Measurements from ENCODE around the gene PACS2. TPM values are rescaled to one million over a fixed set of nuclear protein-coding genes. Genes with fewer than 3 reads are reported as not detected.

The PACS2 gene
- total and polyA plus RNA-seq, 2 donors (not counting 1 experiment from before 2014, with no cell fraction given) = 65.6 to 70.7 TPM

GRCh38 chr14:105271224-105271890 is 43.2 kb upstream of the PACS2 start:
- CTCF ChIA-PET = interaction anchor here (0.6 to 1.2 kb wide), 2 partner anchors 81 to 173 kb away, joined by 3 to 5 read pairs; no protein-coding TSS in a partner anchor
- DNase-seq = no peak
- no peak overlapping the region for H3K4me3 Mint-ChIP-seq
- Histone ChIP-seq H2AFZ (ENCODE audit: insufficient read depth, low read depth, low read length, poor library complexity, severe bottlenecking) (no peak overlapping the region), H4K20me1 (ENCODE audit: control insufficient read depth, insufficient read depth, low read length, poor library complexity, severe bottlenecking) (peaks cover 39% of the 10 kb centered on the region), H3K9ac (ENCODE audit: low read length) (no peak overlapping the region), H3K9me3 (ENCODE audit: control extremely low read depth in 1 of 3, control insufficient read depth in 2 of 3, insufficient read depth in 1 of 3, low read length in 2 of 3) (no peaks in the 10 kb centered on the region), H3K4me2 (replicated peaks; ENCODE audit: low read depth, low read length, poor library complexity, severe bottlenecking) (no peak overlapping the region), H3K27me3 (replicated peaks in 1 of 4; ENCODE audit: control extremely low read depth in 1 of 4, control insufficient read depth in 3 of 4, insufficient read depth in 4 of 4, low read length in 3 of 4) (no peaks in the 10 kb centered on the region), H3K36me3 (replicated peaks in 1 of 2; ENCODE audit: control extremely low read depth in 1 of 2, control insufficient read depth in 1 of 2, extremely low read depth in 1 of 2, insufficient read depth in 2 of 2, low read length in 1 of 2) (peaks cover 0 to 2% of the 10 kb centered on the region in 2 experiments), H3K4me1 (ENCODE audit: control insufficient read depth in 2 of 2, insufficient read depth in 2 of 2, low read length in 2 of 2) (peaks cover 0 to 9% of the 10 kb centered on the region in 2 donors), H3K27ac (ENCODE audit: low read length in 2 of 2) (no peak overlapping the region), H3K79me2 (ENCODE audit: control insufficient read depth, insufficient read depth, low read length) (peaks cover 36% of the 10 kb centered on the region), H3K4me3 (ENCODE audit: control extremely low read depth in 1 of 5, extremely low read depth in 1 of 5, insufficient read depth in 1 of 5, low read depth in 2 of 5, low read length in 4 of 5) (no peak overlapping the region)
- ATAC-seq (ENCODE audit: low read depth) = no peak
- no peaks in the 10 kb centered on the region for H3K9me3 Mint-ChIP-seq (ENCODE audit: insufficient read depth)
- H3K27ac Mint-ChIP-seq = no peak overlapping the region
- no peaks in the 10 kb centered on the region for H3K27me3 Mint-ChIP-seq
- no peak for TF ChIP-seq EZH2 (IDR thresholded peaks at IDR 0.05; ENCODE audit: borderline replicate concordance, insufficient read depth, low read depth, low read length, poor library complexity, severe bottlenecking)
- TF ChIP-seq CTCF (IDR thresholded peaks at IDR 0.05) = no peak
- intact Hi-C loops (cut with micrococcal nuclease) = no loop called here
- POLR2A ChIA-PET = no interaction called here
- peaks cover 5% of the 10 kb centered on the region for H3K4me1 Mint-ChIP-seq
- WGBS (ENCODE audit: insufficient coverage) = 93% methylated on average over 16 of the region's 22 CpGs

GRCh38 chr14:105272623-105273022 is 41.9 kb upstream of the PACS2 start:
- ChIA-PET POLR2A (no interaction called here), CTCF (no interaction called here)
- no peak overlapping the region for H3K4me2 ChIP-seq (replicated peaks; ENCODE audit: low read depth, low read length, poor library complexity, severe bottlenecking)
- H3K4me1 ChIP-seq (ENCODE audit: control insufficient read depth in 2 of 2, insufficient read depth in 2 of 2, low read length in 2 of 2) = peaks cover 0 to 9% of the 10 kb centered on the region in 2 donors
- 96% methylated on average over 14 of the region's 15 CpGs for WGBS (ENCODE audit: insufficient coverage)
- no peak overlapping the region for H3K4me3 ChIP-seq (ENCODE audit: control extremely low read depth in 1 of 5, extremely low read depth in 1 of 5, insufficient read depth in 1 of 5, low read depth in 2 of 5, low read length in 4 of 5)
- no peak overlapping the region for H3K27ac Mint-ChIP-seq
- H3K27me3 Mint-ChIP-seq = no peaks in the 10 kb centered on the region
- peaks cover 5% of the 10 kb centered on the region for H3K4me1 Mint-ChIP-seq
- H3K4me3 Mint-ChIP-seq = no peak overlapping the region
- H3K9me3 Mint-ChIP-seq (ENCODE audit: insufficient read depth) = no peaks in the 10 kb centered on the region
- H3K79me2 ChIP-seq (ENCODE audit: control insufficient read depth, insufficient read depth, low read length) = peaks cover 37% of the 10 kb centered on the region
- intact Hi-C loops (cut with micrococcal nuclease) = no loop called here
- no peak for ATAC-seq (ENCODE audit: low read depth)
- H4K20me1 ChIP-seq (ENCODE audit: control insufficient read depth, insufficient read depth, low read length, poor library complexity, severe bottlenecking) = peaks cover 43% of the 10 kb centered on the region
- no peak overlapping the region for H3K9ac ChIP-seq (ENCODE audit: low read length)
- TF ChIP-seq CTCF (IDR thresholded peaks at IDR 0.05) = no peak
- H3K9me3 ChIP-seq (ENCODE audit: control extremely low read depth in 1 of 3, control insufficient read depth in 2 of 3, insufficient read depth in 1 of 3, low read length in 2 of 3) = no peaks in the 10 kb centered on the region
- no peak overlapping the region for H2AFZ ChIP-seq (ENCODE audit: insufficient read depth, low read depth, low read length, poor library complexity, severe bottlenecking)
- no peak overlapping the region for H3K27ac ChIP-seq (ENCODE audit: low read length in 2 of 2)
- H3K36me3 ChIP-seq (replicated peaks in 1 of 2; ENCODE audit: control extremely low read depth in 1 of 2, control insufficient read depth in 1 of 2, extremely low read depth in 1 of 2, insufficient read depth in 2 of 2, low read length in 1 of 2) = peaks cover 0 to 2% of the 10 kb centered on the region in 2 experiments
- H3K27me3 ChIP-seq (replicated peaks in 1 of 4; ENCODE audit: control extremely low read depth in 1 of 4, control insufficient read depth in 3 of 4, insufficient read depth in 4 of 4, low read length in 3 of 4) = no peaks in the 10 kb centered on the region
- no peak for DNase-seq
